Astrocyte of the spinal cord (primary cell): ENCODE data around the gene C1orf50.

Experiments
- DNase-seq: peaks from one replicate; pipeline ENCODE4 v3.0.0; 2011; ENCODE audit warnings: low read depth, low spot score
- H3K4me3 ChIP-seq: 2 replicates; pipeline ENCODE4 v1.5.1; 2011; ENCODE audit warnings: low read depth, mild to moderate bottlenecking, low read length, moderate library complexity
- CTCF ChIP-seq: IDR thresholded peaks from 2 replicates; pipeline ENCODE4 v1.5.1; 2012; ENCODE audit warnings: low read depth, mild to moderate bottlenecking, low read length, inconsistent platforms
- in situ Hi-C: cut with HindIII; loops from 2 replicates; pipeline ENCODE4 v1.10.0; 2017; ENCODE audit warnings: low sequenced_read_pairs

Gene C1orf50

GRCh38 chr1:42743317-42744147 lies 23.5 kb upstream of the C1orf50 start:
- TF ChIP-seq CTCF: no peak
- H3K4me3 ChIP-seq: no peak overlapping the region
- in situ Hi-C loops: no loop called here
- DNase-seq: no peak

- no peak for TF ChIP-seq CTCF
- H3K4me3 ChIP-seq: no peak overlapping the region
- in situ Hi-C loops: no loop called here
- DNase-seq: no peak
Measured at GRCh38 chr1:42744148-42744413, 23.0 kb upstream of the C1orf50 start.

- in situ Hi-C loops: no loop called here
- no peak for TF ChIP-seq CTCF
Measured at GRCh38 chr1:42745851-42746250, 21.2 kb upstream of the C1orf50 start.

GRCh38 chr1:42746436-42747105 lies 20.5 kb upstream of the C1orf50 start:
- no peak for TF ChIP-seq CTCF

More at GRCh38 chr1:42745851-42746250, 21.2 kb upstream of the C1orf50 start:
- H3K4me3 ChIP-seq: no peak overlapping the region
- DNase-seq: no peak

GRCh38 chr1:42747125-42747524 lies 19.9 kb upstream of the C1orf50 start:
- TF ChIP-seq CTCF: peak; percentile 66
- no peak overlapping the region for H3K4me3 ChIP-seq
- in situ Hi-C loops: no loop called here
- no peak for DNase-seq

More at GRCh38 chr1:42746436-42747105, 20.5 kb upstream of the C1orf50 start:
- in situ Hi-C loops: no loop called here
- H3K4me3 ChIP-seq: no peak overlapping the region
- DNase-seq: no peak

GRCh38 chr1:42748021-42748420 lies 19.0 kb upstream of the C1orf50 start:
- in situ Hi-C loops: no loop called here
- no peak for DNase-seq
- no peak overlapping the region for H3K4me3 ChIP-seq
- no peak for TF ChIP-seq CTCF
